Astrocyte of the hippocampus (primary cell): ENCODE data around the gene ALDH8A1.

ENCODE experiments used
- DNase-seq: peaks from one replicate; pipeline ENCODE4 v3.0.0; 2011; ENCODE audit warnings: low read depth, low spot score

ALDH8A1 gene, protein sequence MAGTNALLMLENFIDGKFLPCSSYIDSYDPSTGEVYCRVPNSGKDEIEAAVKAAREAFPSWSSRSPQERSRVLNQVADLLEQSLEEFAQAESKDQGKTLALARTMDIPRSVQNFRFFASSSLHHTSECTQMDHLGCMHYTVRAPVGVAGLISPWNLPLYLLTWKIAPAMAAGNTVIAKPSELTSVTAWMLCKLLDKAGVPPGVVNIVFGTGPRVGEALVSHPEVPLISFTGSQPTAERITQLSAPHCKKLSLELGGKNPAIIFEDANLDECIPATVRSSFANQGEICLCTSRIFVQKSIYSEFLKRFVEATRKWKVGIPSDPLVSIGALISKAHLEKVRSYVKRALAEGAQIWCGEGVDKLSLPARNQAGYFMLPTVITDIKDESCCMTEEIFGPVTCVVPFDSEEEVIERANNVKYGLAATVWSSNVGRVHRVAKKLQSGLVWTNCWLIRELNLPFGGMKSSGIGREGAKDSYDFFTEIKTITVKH

DNA sequence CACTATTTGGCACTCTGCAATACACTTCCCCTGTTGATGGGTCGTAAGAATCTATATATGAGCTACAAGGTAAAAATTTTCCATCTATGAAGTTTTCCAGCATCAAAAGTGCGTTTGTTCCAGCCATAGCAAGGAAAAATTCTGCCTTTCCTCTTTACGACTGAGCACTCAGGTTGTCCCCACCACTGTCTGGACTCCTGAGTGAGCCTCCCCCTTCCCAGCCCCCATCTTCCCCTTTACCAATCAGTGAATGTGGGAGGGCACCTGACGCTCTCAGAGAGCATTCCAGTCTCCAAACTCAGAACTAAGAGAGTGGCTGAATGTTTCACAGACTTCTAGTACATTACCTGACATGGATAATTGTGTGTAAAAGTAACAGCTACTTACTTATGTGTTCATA lies at the start of gene ALDH8A1:
Gene ALDH8A1, minus strand, starts transcription at position 175 of the 400 bp plus-strand sequence. Its CDS starts 48 bp downstream, at position 127.
- no peak for DNase-seq

- no peak for DNase-seq
These were observed 49.2 kb upstream of the ALDH8A1 start for GRCh38 chr6:134999107-134999506.

- no peak for DNase-seq
These were observed 47.5 kb upstream of the ALDH8A1 start for GRCh38 chr6:134997133-134997995.

DNA sequence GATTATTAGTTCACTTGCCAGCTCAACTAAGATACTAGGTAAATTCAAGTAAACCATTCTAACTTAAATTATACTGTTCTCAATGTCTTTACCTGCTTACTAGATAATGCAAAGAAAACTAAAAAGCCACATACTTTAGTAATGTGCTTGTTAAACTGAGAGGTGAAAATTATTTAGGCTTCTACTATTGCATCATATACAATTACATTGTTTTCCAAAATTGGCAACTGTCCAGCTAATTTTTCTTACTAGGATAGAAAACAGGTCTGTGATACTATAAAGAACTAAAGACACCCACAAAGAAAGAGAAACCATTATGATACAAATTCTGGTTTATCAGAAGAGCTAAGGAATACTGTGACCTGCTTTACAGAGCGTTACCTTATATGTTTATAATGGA lies 45.6 kb upstream of the ALDH8A1 start:
- no peak for DNase-seq

DNA sequence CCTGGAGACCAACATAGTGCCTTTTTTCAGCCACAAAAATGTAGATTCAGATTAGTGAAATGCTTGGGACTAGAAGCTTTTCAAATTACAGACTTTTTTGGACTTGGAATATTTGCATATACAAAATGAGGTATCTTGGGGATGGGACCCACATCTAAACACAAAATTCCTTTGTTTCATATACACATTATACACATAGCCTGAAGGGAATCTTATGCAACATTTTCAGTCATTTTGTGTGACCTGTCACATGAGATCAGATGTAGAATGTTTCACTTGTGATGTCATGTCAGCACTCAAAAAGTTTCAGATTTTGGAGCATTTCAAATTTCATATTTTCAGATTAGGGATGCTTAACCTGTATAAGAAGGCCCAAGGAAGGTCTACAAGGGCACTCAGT lies 44.5 kb upstream of the ALDH8A1 start:
- no peak for DNase-seq

GRCh38 chr6:134992155-134992554 lies 42.3 kb upstream of the ALDH8A1 start:
- no peak for DNase-seq

GRCh38 chr6:134990262-134990661 lies 40.4 kb upstream of the ALDH8A1 start:
- DNase-seq, result no peak

DNA sequence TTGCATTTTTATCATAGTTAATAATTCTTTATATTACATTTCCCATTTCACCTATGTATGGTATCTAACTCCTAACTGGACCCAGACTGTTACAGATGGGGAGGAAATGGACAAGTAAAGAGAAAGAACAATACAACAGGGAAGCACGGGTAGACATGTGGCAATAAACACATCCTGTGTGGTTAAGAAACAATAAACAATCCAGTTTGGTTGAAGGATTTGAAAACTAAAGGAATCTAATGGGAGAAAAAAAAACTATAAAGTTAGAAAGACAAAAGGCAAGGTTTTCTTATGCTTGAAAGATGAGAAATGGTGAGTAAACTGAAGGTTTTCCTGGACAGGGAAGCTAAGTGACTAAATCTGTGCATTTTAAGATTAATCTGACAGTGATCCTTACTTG lies 34.9 kb upstream of the ALDH8A1 start:
- no peak for DNase-seq

DNA sequence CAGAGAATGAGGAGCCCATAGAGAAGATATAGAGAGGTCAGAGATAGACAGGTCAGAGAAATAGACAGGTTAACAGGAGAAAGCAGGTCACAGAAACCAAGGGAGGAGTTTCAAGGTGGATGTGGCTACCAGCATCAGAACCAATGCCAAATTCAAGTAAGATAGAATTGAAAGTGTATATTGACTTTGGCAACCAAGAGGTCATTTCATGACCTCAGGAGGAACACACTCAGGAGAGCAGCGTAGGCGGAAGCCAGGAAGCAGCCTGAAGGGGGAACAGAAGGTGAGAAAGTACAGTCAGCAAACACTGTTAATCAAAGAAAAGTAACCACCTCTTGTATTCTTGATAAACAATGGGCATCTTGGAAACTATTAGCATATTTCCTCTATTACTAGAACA lies 33.9 kb upstream of the ALDH8A1 start:
- no peak for DNase-seq

GRCh38 chr6:134982161-134982560 lies 32.3 kb upstream of the ALDH8A1 start:
- no peak for DNase-seq

GRCh38 chr6:134980846-134981245 lies 30.9 kb upstream of the ALDH8A1 start:
- no peak for DNase-seq

GRCh38 chr6:134979142-134979541 lies 29.2 kb upstream of the ALDH8A1 start:
- DNase-seq, result no peak

GRCh38 chr6:134974370-134974769 lies 24.5 kb upstream of the ALDH8A1 start:
- no peak for DNase-seq

GRCh38 chr6:134967711-134968110 lies 17.8 kb upstream of the ALDH8A1 start:
- no peak for DNase-seq

DNA sequence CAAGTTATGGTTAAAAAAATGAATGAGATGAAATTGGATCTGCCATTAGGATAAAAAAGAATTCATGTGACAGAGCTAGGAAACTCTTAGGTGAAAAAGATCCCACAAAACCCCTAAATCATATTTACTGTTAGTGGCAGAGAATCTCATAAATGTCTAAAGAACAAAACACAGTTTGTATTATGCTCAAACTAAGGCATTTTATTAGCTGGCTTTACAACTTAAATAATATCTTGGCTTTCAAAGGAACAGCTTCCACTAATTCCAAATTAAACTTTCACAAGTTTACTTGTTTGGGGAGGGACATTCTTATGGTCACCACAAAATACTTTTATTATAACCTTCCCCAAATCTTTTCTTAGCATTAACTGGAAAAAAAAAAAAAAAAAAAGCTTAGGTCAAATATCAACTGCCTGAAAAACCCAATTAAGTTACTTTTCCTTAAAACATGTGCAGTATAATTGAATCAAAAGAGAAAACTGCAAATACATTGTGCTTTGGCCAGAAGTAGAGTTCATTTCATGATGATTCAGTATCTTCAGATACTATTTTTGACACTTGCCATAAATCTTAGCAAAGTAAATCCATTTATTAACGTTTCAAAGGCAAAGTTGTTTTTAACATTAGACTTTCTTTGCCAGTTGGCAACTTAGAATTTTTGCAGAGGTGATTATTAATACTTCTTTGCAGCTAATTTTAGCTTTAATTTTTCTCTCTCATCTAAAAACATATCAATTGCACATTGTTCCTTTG lies 14.7 kb upstream of the ALDH8A1 start:
- DNase-seq, result no peak

GRCh38 chr6:134962421-134962820 lies 12.5 kb upstream of the ALDH8A1 start:
- no peak for DNase-seq

DNA sequence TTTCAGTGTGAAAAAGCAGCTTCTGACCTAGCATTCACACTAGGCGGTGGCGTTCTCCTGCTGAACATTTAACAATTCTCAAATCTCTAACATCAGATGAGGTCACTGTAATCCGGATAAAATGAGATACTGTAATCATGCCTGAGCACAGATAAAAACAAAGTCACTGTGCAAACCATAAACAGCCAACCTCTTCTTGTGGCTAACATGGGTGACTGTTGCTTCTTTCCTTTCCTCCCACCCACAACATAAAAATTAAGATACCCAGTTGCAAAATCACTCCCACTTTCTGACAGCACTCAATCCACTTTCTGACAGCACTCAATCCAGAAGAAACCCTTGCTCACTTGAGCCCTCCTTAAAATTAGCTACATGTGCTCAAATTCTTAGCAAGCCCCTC lies 11.5 kb upstream of the ALDH8A1 start:
- no peak for DNase-seq

DNA sequence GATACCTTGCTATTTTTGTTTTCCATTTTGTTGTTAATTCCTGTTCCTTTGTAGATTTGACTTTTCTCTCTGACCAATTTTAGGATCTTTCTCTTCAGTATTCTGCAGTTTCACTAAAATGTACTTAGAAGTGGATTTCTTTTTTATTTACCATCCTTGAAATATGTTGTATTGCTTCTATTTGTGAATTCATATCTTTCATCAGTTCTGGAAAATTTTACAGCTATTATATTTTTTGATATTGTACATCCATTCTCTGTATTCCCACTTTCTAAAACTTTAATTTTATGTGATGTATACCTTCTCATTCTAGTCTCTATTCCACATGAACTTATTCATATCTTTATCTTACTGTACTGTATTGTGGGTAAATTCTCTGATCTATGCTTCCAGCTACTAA lies 9.7 kb upstream of the ALDH8A1 start:
- DNase-seq, result no peak

GRCh38 chr6:134956676-134957075 lies 6.8 kb upstream of the ALDH8A1 start:
- DNase-seq, result no peak

GRCh38 chr6:134956032-134956431 lies 6.1 kb upstream of the ALDH8A1 start:
- DNase-seq, result no peak

GRCh38 chr6:134954272-134955000 lies 4.5 kb upstream of the ALDH8A1 start:
- DNase-seq, result no peak
